HepG2 (cell line): ENCODE measurements around the gene REM2. TPM values are rescaled to one million over a fixed set of nuclear protein-coding genes. Genes with fewer than 3 reads are reported as not detected.

ENCODE experiments used
- E2F2 ChIP-seq: sonication (generic); formaldehyde crosslinking; IDR thresholded peaks from 2 replicates; pipeline ENCODE4 v1.4.0; 2020; ENCODE audit warnings: missing genetic modification reagents, borderline replicate concordance
- HNF4A ChIP-seq: sonication (generic); formaldehyde crosslinking; IDR thresholded peaks from 2 replicates; pipeline ENCODE4 v1.4.0; 2020; ENCODE audit warnings: missing genetic modification reagents
- MTA1 ChIP-seq: sonication (generic); formaldehyde crosslinking; IDR thresholded peaks from 2 replicates; pipeline ENCODE4 v1.4.0; 2020; ENCODE audit warnings: missing genetic modification reagents, mild to moderate bottlenecking, borderline replicate concordance
- SMARCC2 ChIP-seq: fragments of 450-650 bp; IDR thresholded peaks from 2 replicates; pipeline ENCODE4 v1.6.1; 2017; ENCODE audit warnings: antibody characterized with exemption, mild to moderate bottlenecking
- SNAPC4 ChIP-seq: sonication (generic); formaldehyde crosslinking; IDR thresholded peaks from 2 replicates; pipeline ENCODE4 v1.4.0; 2020; ENCODE audit warnings: mild to moderate bottlenecking, missing genetic modification reagents
- SP1 ChIP-seq, 2 experiments: fragments of 450-650 bp in 1 of 2; sonication (generic) in 1 of 2; formaldehyde crosslinking in 1 of 2; IDR thresholded peaks; 2 replicates each; pipeline versions ENCODE4 v1.4.0 to v1.6.1; 2016 to 2020; ENCODE audit warnings: missing genetic modification reagents in 1 of 2
- TFDP1 ChIP-seq: IDR thresholded peaks from 2 replicates; pipeline ENCODE4 v1.6.1; 2016; ENCODE audit warnings: missing compliant biosample characterization, missing genetic modification reagents, borderline replicate concordance
- XRCC5 ChIP-seq: fragments of 200-400 bp; formaldehyde crosslinking; optimal IDR thresholded peaks from 2 replicates; pipeline ENCODE3; 2017; ENCODE audit warnings: mild to moderate bottlenecking, low read length
- ZHX2 ChIP-seq, 2 experiments: sonication (generic) in 1 of 2; formaldehyde crosslinking in 1 of 2; IDR thresholded peaks; 2 replicates each; pipeline versions ENCODE4 v1.6.1 to v1.9.0; 2014 to 2022; ENCODE audit warnings: antibody characterized with exemption in 1 of 2, borderline replicate concordance in 1 of 2, inconsistent platforms in 1 of 2, low read depth in 1 of 2, missing genetic modification reagents in 1 of 2
- ZNF496 ChIP-seq: sonication (generic); formaldehyde crosslinking; IDR thresholded peaks from 2 replicates; pipeline ENCODE4 v1.8.1; 2023; ENCODE audit warnings: mild to moderate bottlenecking, moderate library complexity, missing genetic modification reagents; ENCODE audit not compliant: insufficient replicate concordance
- ZNF567 ChIP-seq: sonication (generic); formaldehyde crosslinking; IDR thresholded peaks from 2 replicates; pipeline ENCODE4 v1.8.1; 2023; ENCODE audit warnings: mild to moderate bottlenecking, missing genetic modification reagents, borderline replicate concordance
- ZNF598 ChIP-seq: sonication (generic); formaldehyde crosslinking; IDR thresholded peaks from 2 replicates; pipeline ENCODE4 v1.5.1; 2020; ENCODE audit warnings: mild to moderate bottlenecking, missing genetic modification reagents, borderline replicate concordance
- ZNF850 ChIP-seq: sonication (generic); formaldehyde crosslinking; conservative IDR thresholded peaks from 2 replicates; pipeline ENCODE4 v1.9.0; 2021; ENCODE audit warnings: mild to moderate bottlenecking, missing genetic modification reagents
- polyA plus RNA-seq, 8 experiments: library from polyadenylated mRNA; depleted of rRNA in 3 of 8; stranded (reverse) in 7 of 8; unstranded in 1 of 8; fragments of >200 nt; fragmentation: Illumina TruSeq in 4 of 8; extraction: Trizol in 4 of 8; gene quantifications; 2 replicates each; pipeline versions ENCODE4 v1.2.1 to v1.2.3, GENCODE V29; 2011 to 2016; ENCODE audit warnings: low read depth in 4 of 8, missing spikeins in 1 of 8, mixed read lengths in 1 of 8; ENCODE audit not compliant: insufficient read depth in 1 of 8
- total RNA-seq, 5 experiments: library from RNA; depleted of rRNA; stranded (reverse); fragments of >200 nt; fragmentation: Illumina TruSeq; extraction: Trizol; gene quantifications; 2 replicates each; pipeline ENCODE4 v1.2.3, GENCODE V29; 2016; ENCODE audit warnings: low read depth in 1 of 5

Gene REM2
- total and polyA plus RNA-seq, 2 of the 13 experiments (the other 11 are each of a cell fraction or from before 2014, with no cell fraction given): 0.20 TPM; not detected in 1

- TF ChIP-seq TFDP1 (peak; percentile 92), SP1 (IDR thresholded peaks at IDR 0.05) (no peak), SP1 (CRISPR knock-in tag; IDR thresholded peaks at IDR 0.05) (peak; percentile 88), ZNF567 (peak; percentile 89), ZNF496 (no peak), XRCC5 (peak; percentile 97), ZNF598 (CRISPR knock-in tag) (peak; percentile 97; the same call in 1 of the 2 replicates), HNF4A (CRISPR knock-in tag) (peak; percentile 55), E2F2 (peak; percentile 96), ZNF850 (CRISPR knock-in tag) (no peak), MTA1 (CRISPR knock-in tag) (peak; percentile 96), ZHX2 (IDR thresholded peaks at IDR 0.05; ENCODE audit: low read depth) (peak; percentile 96), ZHX2 (CRISPR knock-in tag; IDR thresholded peaks at IDR 0.05; ENCODE audit: borderline replicate concordance) (peak; percentile 95; the same call in 1 of the 2 replicates), SMARCC2 (no peak; the same call in 1 of the 2 replicates), SNAPC4 (CRISPR knock-in tag) (peak; percentile 91; the same call in 1 of the 2 replicates)
These were observed 46.3 kb downstream of the REM2 start, which contains the start of gene PRMT5 (continued) for GRCh38 chr14:22929104-22929960.
